ENCODE results near the gene KCNH8. TPM values are rescaled to one million over a fixed set of nuclear protein-coding genes. Genes with fewer than 3 reads are reported as not detected.

Gene KCNH8
- polyA plus RNA-seq, 1 donor from 2014 or later = 28.9 TPM

- Histone ChIP-seq H4K20me1 (ENCODE audit: insufficient read depth) (no peaks in the 10 kb centered on the region), H3F3A (ENCODE audit: insufficient read depth, low read length, poor library complexity, severe bottlenecking) (no peaks in the 10 kb centered on the region), H3K9me2 (ENCODE audit: insufficient read depth, low read length) (no peaks in the 10 kb centered on the region), H3K79me2 (replicated peaks; ENCODE audit: insufficient read depth, low read length) (no peaks in the 10 kb centered on the region), H3K9me3 (ENCODE audit: low read length) (no peaks in the 10 kb centered on the region), H3K4me2 (ENCODE audit: low read length) (no peak overlapping the region), H3K27me3 (ENCODE audit: insufficient read depth, low read depth, low read length) (no peaks in the 10 kb centered on the region), H3K9ac (ENCODE audit: low read length) (no peak overlapping the region), H3K27ac (ENCODE audit: low read length) (no peak overlapping the region), H3K4me3 (ENCODE audit: low read length) (no peak overlapping the region), H2AFZ (ENCODE audit: low read depth, low read length) (no peak overlapping the region), H3K36me3 (ENCODE audit: insufficient read depth, low read length) (no peaks in the 10 kb centered on the region)
- no peak for TF ChIP-seq POLR2AphosphoS5 (IDR thresholded peaks at IDR 0.05)
- no peak for TF ChIP-seq EZH2 (IDR thresholded peaks at IDR 0.05; ENCODE audit: borderline replicate concordance, insufficient read depth, low read length, poor library complexity, severe bottlenecking)
Observed at GRCh38 chr3:19199131-19199530, 50.8 kb downstream of the KCNH8 start.

- Histone ChIP-seq H2AFZ (ENCODE audit: low read depth, low read length) (no peak overlapping the region), H3K9me3 (ENCODE audit: low read length) (no peaks in the 10 kb centered on the region), H3K27ac (ENCODE audit: low read length) (no peak overlapping the region), H3K9me2 (ENCODE audit: insufficient read depth, low read length) (no peaks in the 10 kb centered on the region), H3K4me2 (ENCODE audit: low read length) (no peak overlapping the region), H3K27me3 (ENCODE audit: insufficient read depth, low read depth, low read length) (no peaks in the 10 kb centered on the region), H3F3A (ENCODE audit: insufficient read depth, low read length, poor library complexity, severe bottlenecking) (no peaks in the 10 kb centered on the region), H3K36me3 (ENCODE audit: insufficient read depth, low read length) (no peaks in the 10 kb centered on the region), H3K4me3 (ENCODE audit: low read length) (no peak overlapping the region), H4K20me1 (ENCODE audit: insufficient read depth) (no peaks in the 10 kb centered on the region), H3K9ac (ENCODE audit: low read length) (no peak overlapping the region), H3K79me2 (replicated peaks; ENCODE audit: insufficient read depth, low read length) (no peaks in the 10 kb centered on the region)
- no peak for TF ChIP-seq EZH2 (IDR thresholded peaks at IDR 0.05; ENCODE audit: borderline replicate concordance, insufficient read depth, low read length, poor library complexity, severe bottlenecking)
- no peak for TF ChIP-seq REST (IDR thresholded peaks at IDR 0.05; ENCODE audit: borderline replicate concordance)
- no peak for TF ChIP-seq RAD21 (conservative IDR thresholded peaks at IDR 0.05)
- no peak for TF ChIP-seq MXI1 (conservative IDR thresholded peaks at IDR 0.05; ENCODE audit: poor library complexity, severe bottlenecking)
Observed at GRCh38 chr3:19202303-19202702, 54.0 kb downstream of the KCNH8 start.

GRCh38 chr3:19202754-19203153, 54.4 kb downstream of the KCNH8 start:
- Histone ChIP-seq H3K36me3 (ENCODE audit: insufficient read depth, low read length) (no peaks in the 10 kb centered on the region), H3K27me3 (ENCODE audit: insufficient read depth, low read depth, low read length) (no peaks in the 10 kb centered on the region), H2AFZ (ENCODE audit: low read depth, low read length) (no peak overlapping the region), H3K4me2 (ENCODE audit: low read length) (no peak overlapping the region), H3K79me2 (replicated peaks; ENCODE audit: insufficient read depth, low read length) (no peaks in the 10 kb centered on the region), H3F3A (ENCODE audit: insufficient read depth, low read length, poor library complexity, severe bottlenecking) (no peaks in the 10 kb centered on the region), H4K20me1 (ENCODE audit: insufficient read depth) (no peaks in the 10 kb centered on the region), H3K9ac (ENCODE audit: low read length) (no peak overlapping the region), H3K27ac (ENCODE audit: low read length) (no peak overlapping the region), H3K9me2 (ENCODE audit: insufficient read depth, low read length) (no peaks in the 10 kb centered on the region), H3K4me3 (ENCODE audit: low read length) (no peak overlapping the region), H3K9me3 (ENCODE audit: low read length) (no peaks in the 10 kb centered on the region)
- TF ChIP-seq EZH2 (IDR thresholded peaks at IDR 0.05; ENCODE audit: borderline replicate concordance, insufficient read depth, low read length, poor library complexity, severe bottlenecking) = no peak
- no peak for TF ChIP-seq TAF1 (IDR thresholded peaks at IDR 0.05; ENCODE audit: low read depth)
- TF ChIP-seq REST (IDR thresholded peaks at IDR 0.05; ENCODE audit: borderline replicate concordance) = no peak
- no peak for TF ChIP-seq MXI1 (conservative IDR thresholded peaks at IDR 0.05; ENCODE audit: poor library complexity, severe bottlenecking)
- TF ChIP-seq CTCF (IDR thresholded peaks at IDR 0.05; ENCODE audit: poor library complexity, severe bottlenecking) = no peak
- no peak for TF ChIP-seq SMC3 (conservative IDR thresholded peaks at IDR 0.05; ENCODE audit: poor library complexity)
- TF ChIP-seq POLR2AphosphoS5 (IDR thresholded peaks at IDR 0.05) = no peak
- TF ChIP-seq RAD21 (conservative IDR thresholded peaks at IDR 0.05) = no peak
- TF ChIP-seq EP300 (conservative IDR thresholded peaks at IDR 0.05; ENCODE audit: poor library complexity, severe bottlenecking) = no peak
